NCI-H526 treated with DMSO at 0.1 percent for 48 hours (cell line): ENCODE measurements around the gene RAD51AP1.
"Not testable (repeated sequence)": the region's sequence is repeated elsewhere in the genome, so short reads cannot be mapped to it uniquely, and the experiment has no call there.

ENCODE experiments used
- DNase-seq: peaks from one replicate; lab custom pipeline; 2025; lab: John Stamatoyannopoulos, UW

Gene RAD51AP1, protein sequence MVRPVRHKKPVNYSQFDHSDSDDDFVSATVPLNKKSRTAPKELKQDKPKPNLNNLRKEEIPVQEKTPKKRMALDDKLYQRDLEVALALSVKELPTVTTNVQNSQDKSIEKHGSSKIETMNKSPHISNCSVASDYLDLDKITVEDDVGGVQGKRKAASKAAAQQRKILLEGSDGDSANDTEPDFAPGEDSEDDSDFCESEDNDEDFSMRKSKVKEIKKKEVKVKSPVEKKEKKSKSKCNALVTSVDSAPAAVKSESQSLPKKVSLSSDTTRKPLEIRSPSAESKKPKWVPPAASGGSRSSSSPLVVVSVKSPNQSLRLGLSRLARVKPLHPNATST

DNA sequence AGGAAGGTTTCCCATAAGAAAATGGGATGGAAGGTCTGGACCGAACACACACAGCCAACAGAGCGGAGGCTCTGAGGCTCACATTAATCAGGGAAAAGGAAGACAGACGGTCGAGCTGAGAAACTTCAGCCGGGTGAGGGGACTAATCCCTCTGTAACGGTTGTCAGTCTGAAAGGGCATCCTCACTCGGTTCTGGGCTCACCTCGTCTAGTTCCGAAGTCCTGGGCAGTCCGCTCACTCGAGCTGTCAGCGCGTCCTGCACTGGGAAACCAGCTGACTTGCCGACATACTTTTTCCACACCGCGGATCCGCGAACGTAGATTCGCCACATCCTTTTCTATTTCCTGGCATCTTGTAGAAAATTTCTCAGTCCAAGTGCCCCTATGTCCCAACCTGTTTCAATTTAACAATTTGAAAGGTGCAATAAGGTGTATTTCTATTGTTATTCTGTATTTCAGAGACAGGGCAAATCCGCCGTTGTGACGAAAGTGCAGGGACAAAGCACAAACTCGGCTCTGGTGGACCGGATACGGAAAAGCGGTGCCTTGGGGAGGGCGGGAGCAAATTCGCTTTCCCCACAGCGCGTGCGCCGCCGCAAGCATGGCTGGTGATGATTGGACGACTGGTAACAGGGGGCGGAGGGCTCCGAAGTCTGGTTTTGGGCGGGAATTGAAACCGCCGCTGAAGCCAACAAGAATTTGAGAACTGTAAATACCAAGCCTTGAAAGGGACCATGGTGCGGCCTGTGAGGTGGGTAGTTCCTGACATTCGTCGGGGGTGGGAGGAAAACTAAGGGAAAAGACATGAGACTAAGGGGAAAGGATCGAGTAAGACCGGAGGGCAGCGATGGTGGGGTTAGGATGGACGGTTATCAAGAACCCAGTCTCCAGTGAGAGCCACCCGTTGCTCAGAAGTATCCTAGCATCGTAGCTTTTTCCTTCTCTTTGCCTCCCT lies at the start of gene RAD51AP1:
Gene RAD51AP1, plus strand, starts transcription at position 684 of the 954 bp plus-strand sequence. Its CDS starts 50 bp downstream, at position 734.
- peak; percentile 94 for DNase-seq

DNA sequence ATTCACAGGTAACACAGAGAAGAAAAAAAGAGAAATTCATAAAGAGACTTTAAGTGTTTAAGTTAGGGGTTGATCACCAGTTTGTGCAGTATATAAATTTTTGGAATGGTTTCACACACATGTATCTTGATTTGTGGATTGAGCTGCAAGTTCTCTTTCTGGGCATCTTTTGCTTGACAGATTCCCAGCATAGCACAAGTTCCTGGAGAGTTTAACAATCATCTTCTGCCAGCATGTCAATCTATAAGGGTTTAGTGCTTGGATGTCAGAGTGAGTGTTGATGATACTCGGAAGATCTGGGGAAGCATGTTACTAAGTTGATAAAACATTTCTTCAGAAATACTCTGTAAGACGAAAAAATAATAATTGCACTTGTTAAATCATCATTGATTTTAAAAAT lies 49.1 kb upstream of the RAD51AP1 start:
- DNase-seq = no peak

DNA sequence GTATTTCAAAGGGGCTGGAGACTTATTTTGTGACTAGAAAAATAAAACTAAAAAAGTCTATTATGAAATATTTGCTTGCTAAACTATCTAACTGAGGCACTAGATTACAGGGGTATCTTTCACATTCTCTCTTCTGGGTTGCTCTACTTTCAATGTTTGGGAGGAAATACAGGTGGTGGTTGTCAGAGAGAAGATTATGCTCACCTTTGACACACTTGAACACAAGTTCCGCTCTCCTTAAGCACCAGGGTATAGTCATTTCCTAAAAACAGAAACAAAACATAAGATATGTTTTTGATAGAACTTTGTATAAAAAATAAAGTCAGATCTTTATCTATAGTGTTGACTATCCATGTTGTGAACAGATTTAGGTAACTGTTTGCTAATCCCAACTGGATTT lies 47.7 kb upstream of the RAD51AP1 start:
- no peak for DNase-seq

DNA sequence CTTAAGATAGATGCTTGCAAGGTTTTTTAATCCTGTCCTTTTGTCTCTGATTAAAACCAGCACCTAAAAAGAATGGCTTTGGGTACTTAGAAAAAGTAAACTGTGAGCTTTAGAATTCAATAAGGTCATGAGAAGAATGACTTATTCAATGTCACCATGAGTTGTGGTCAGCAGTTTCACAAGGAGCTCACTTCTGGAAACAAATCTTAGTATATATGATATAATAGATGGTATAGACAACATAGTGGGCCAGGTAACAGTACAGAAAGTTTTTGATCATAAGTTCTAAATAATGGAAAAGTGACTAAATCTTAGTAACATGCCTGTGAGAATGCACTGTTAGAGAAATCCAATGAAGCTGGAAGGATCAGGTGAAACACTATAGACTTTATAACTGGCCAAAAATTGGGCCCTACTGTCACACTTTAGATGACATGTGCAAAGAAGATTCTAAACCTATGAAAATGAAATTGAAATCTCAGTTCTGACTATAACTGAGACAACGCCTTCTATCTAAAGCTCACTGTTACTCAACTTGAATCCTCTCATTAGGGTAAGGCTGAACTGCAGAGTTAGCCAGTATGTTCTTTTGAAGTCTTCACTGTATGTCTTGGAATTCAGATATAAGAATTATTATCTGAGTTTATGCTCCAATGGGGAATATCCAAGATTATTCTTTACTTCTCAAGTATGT lies 42.4 kb upstream of the RAD51AP1 start:
- no peak for DNase-seq

DNA sequence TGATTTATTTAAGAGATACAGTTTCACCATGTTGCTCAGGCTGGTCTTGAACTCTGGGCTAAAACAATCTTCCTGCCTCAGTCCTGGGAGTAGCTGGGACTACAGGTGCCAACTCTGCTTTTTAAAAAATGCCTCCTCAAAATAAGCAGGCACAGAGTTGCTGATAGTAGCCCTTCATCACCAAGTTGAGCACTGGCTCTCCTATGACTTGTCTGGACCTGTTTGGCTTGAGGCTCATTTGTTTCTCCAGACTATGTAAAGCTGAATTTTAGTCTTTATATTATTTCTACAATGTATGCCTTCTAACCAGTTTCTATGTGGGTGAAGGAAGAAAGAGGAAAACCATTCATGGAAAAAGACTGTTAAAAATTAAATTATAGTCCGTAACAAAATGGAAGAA lies 39.5 kb upstream of the RAD51AP1 start:
- no peak for DNase-seq

DNA sequence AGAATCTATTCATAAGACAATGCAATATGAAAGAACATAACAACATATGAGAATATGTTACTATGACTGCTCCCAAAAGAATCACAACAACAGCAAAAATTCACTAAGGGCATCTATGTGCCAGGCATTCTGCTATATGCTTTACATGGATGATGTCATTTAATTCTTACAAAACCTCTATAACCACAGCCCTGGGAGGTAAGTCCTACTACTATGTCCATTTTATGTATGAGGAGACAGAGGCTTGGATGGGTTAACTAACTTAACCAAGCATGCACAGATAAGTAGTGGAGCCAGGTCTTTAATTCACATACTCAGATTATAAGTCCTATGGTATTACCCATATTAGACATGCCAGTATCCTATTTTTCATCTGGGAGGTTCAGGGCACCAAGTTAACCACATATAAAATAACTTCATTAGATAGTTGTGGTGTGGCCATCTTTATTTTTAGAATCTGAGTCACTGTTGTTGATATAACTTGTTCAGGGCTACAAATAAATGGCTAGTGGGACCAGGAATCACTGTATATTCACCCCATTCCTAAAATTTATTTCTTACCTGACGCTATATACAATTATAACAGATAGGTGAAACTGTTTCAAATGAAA lies 33.2 kb upstream of the RAD51AP1 start:
- DNase-seq = no peak

DNA sequence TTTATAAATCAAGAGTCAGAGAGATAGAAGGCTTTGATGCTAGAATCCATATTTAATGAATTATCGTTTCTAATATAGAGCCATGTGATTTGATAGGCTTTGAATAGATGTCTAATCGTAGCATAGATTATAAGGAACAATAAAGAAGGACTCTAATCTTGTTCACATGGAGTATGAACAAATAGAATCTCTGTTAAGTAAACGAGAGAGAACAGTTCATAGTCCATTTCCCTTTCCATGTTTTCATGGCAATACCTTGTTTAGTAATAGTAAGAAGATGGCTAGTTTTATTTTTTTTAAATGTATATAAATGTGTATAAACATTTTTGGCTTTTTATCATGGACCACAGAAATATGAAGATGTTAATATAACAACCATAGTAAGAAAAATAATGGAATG lies 32.3 kb upstream of the RAD51AP1 start:
- DNase-seq = no peak

DNA sequence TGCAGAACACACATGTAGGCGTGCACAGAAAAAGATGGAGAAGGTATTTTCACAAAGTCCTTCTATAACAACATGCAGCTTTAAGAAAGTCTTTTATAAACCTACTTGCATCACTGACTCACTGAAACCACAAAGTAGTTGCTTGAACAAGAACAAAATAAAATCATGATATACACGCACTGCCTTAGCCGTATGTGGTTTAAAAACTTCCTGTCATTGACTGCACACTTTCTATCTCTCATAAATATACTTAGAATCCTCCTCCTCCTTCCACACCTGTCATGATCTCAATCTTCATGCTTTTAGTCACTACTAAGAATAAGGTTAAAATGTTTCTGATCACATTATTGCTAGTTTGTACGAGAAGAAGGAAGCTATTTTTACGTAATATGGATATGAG lies 31.8 kb upstream of the RAD51AP1 start:
- no peak for DNase-seq

DNA sequence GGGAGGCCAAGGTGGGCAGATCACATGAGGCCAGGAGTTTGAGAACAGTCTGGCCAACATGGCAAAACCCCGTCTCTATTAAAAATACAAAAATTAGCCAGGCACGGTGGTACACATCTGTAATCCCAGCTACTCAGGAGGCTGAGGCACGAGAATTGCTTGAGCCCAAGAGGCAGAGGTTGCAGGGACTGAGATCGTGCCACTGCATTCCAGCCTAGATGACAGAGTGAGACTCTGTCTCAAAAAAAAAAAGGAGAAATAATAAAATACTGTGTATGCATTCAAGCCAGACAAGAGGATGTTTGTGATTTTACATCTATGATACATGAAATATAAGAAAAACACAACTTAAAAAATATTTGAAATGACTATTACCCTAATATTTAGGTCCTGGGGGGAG lies 30.2 kb upstream of the RAD51AP1 start:
- DNase-seq = not testable (repeated sequence)

DNA sequence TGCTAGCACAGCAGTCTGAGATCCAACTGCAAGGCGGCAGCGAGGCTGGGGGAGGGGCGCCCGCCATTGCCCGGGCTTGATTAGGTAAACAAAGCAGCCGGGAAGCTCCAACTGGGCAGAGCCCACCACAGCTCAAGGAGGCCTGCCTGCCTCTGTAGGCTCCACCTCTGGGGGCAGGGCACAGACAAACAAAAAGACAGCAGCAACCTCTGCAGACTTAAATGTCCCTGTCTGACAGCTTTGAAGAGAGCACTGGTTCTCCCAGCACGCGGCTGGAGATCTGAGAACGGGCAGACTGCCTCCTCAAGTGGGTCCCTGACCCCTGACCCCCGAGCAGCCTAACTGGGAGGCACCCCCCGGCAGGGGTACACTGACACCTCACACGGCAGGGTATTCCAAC lies 29.4 kb upstream of the RAD51AP1 start:
- not testable (repeated sequence) for DNase-seq

DNA sequence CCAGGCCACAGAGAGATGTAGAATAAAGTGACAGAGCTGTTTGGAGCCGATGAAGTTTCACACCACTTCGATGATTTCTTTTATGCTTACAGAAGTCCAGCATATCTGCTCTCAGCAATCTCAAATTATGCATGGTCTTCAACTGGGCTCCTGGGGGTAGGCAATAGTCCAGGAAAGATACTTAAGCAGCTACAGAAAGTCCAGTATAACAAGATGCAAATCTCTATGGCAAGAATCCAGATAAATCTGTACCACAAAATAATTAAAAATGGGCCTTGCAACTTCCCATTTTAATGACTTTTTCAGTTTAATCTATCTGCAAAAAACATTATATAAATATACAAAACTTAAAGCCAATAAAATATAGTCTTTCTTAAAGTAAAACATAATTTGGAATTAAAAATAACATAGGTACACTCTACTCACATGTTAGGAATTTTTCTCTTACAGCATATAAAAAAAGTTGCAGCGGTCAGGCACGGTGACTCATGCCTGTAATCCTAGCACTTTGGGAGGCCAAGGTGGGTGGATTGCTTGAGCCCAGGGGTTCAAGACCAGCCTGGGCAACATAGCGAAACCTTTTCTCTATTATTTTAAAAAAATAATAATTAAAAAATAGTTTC lies 20.5 kb upstream of the RAD51AP1 start:
- DNase-seq = no peak

DNA sequence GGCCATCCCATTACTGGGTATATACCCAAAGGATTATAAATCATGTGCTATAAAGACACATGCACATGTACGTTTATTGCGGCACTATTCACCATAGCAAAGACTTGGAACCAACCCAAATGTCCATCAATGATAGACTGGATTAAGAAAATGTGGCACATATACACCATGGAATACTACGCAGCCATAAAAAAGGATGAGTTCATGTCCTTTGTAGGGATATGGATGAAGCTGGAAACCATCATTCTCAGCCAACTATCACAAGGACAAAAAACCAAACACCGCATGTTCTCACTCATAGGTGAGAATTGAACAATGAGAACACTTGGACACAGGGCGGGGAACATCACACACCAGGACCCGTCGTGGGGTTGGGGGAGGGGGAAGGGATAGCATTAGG lies 15.2 kb upstream of the RAD51AP1 start:
- not testable (repeated sequence) for DNase-seq

DNA sequence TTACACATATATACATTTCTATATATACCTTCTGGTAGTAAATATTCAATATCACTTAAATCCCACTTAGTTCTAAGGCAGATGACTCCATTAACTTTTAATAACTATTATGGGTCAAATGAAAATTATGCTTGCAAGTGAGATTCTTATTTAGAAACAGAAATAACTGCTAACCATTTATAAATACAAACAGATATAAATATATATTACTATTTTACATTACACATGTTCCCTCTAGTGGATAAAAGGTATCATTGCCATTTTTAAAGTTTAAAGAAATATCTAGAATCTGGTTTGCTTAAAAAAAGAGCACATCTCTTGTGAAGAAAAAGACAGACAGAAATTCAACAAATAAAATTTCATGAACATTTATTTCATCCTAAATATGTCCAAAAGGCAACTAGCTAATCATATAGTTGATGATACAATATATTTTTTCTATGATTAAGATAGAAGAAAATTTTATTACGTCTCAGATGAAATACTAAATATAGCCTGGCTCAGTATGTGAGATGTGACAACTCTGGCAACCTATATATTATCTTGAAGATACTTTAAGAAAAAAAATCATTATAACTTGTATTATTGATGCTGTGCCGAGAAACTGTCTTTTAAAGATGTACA lies 11.7 kb upstream of the RAD51AP1 start:
- DNase-seq = peak; percentile 4

DNA sequence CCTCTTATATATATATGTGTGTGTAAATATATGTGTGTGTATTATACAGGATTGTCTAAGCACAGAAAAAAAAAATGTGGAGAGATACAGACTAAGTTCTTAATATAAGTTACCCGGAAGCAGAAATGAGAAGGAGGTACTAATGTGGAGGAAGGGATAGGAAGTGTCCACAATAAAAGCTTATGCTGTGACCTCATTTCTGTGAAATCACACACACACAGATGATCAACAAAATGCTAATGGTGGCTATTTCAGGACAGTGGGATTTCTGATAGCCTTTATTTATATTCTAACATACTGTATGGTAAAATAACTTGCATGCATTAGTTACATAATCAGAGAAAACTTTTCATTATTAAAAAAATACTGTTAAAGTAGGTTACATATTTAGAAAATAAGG lies 8.5 kb upstream of the RAD51AP1 start:
- DNase-seq = no peak

DNA sequence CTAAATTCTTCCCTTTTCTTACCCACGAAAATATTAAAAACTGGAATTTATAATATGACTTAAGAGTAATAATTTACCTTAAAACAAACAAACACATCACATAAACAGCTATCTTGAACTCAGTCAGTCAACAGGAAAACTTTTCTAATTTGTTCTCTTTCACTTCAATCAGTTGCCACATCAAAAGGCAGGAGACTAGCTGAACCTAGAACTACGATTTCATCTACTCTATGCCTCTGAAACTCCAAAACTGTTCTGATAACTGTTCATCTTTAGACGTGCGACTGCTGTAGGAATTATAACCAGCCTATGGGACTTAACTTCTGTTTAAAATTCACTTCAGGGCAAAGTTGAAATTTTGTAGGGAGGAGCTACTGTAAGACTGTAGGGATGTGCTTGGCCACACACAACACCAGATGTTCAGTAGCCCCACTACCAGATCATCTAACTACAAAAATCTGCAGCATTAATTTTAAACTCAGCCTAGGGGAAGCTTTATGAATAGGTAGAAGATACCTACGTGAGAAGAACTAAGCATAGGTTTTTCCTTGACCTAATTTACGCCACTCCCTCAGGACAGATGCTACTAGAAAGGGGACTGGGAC lies 7.6 kb upstream of the RAD51AP1 start:
- DNase-seq = no peak

DNA sequence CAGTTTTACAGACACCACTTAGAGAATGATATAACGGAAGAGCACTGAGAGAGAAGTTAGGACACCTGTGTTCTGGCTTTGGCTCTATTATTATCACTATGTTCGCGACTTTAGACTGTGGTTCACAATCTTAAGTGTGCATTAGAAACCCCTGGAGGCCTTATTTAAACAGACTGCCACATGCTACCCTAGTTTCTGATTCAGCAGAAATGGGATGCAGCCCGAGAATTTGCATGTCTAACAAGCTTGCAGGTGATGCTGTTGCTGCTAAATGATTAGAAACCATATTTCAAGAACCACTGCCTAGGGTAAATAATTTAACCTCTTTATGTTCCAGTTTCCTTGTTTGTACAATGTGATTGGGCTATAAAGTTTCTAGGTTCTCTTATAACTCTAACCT lies 3.6 kb upstream of the RAD51AP1 start:
- no peak for DNase-seq

DNA sequence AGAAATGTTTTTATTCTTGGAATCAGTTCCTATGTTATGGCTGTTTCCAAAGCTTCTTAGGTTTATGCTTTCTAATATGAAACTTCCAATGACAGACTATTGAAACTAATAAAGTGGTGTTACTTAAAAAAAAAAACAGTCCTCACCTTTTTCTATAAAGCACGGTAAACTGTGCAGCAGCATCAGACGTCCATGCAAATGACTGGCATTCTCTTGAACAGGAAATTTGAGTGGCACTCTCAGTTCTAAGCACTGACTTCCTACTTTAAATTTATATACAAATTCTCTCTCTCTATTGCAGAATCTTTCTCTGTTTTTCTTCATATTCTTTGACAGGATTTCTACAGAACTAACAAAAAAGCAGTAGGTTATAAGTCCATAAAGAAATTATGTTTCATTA lies 2.8 kb upstream of the RAD51AP1 start:
- no peak for DNase-seq

DNA sequence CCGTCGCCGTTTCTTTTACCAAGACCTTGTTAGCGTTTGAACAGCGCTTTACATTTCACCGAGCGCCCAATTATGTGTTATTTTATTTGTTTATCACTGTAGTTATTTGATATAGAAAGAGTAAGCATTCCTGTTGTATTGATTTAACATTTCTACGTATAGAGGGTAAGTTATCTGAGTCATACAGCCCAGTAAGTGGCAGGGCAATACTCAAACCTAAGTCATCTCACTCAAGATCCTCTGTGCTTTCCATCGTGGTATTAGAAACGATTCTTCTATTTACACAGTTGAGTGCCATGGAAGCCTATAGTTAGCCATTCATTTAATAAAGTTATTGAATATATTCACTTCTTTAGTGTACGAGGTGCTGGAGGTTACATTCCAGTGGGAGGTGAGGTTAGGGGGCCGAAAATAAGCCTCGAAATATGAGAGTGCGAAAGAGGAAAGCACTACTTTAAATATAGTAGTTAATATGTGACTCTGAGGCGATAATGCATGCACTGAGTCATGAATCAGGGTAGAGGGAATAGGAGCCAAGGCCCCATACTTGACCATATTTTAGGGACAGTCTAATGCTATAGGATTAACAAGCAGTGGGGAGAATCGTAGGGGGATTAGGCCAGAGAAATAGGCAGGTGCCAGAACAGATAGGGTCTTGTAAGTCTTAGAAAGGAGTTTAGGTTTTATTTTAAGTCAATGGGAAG lies 629 bp downstream of the RAD51AP1 start:
- DNase-seq = no peak

DNA sequence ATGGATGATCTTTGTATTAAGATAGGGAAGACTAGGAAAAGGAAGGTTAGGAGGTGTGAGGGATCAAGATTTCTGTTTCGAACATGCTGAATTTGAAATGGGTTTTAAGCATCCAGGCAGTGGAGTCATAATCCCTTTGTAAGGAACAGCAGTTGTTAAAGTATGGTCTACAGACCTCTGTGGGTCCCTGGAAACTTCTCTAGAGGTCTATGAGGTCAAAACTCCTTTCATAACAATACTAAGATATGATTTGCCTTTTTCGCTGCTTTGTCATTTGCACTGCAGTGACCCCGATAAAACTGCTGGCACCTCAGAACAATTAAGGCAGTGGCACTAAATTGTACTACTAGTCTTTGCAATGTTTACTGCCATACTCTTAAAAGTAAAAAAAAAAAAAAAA lies 1.5 kb downstream of the RAD51AP1 start:
- no peak for DNase-seq

DNA sequence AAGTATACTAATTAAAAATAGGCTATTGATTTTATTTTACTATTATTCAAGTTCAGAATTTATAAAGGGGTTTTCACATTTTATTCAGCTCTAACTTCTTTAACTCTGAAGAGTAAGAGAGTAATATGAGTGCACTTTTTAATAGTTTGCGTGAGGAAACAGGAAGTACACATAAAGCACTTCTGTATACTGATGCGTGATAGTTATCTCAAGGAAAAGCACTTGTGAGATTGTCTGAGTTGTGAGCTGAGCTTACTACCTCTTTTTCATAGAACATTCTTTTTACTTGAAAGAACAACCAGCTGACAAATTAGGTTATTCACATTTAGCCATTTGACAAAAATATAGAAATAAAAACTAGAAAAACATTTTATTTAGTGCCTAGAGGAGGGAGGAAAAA lies 1.9 kb downstream of the RAD51AP1 start:
- no peak for DNase-seq
